ENCODE results near the gene ANKEF1. TPM values are rescaled to one million over a fixed set of nuclear protein-coding genes. Genes with fewer than 3 reads are reported as not detected.

The ANKEF1 gene
- total RNA-seq, 1 experiment from 2014 or later, result 8.3 TPM

- DNase-seq, result no peak
- Histone ChIP-seq H4K8ac (replicated peaks; ENCODE audit: insufficient read length, low read depth, low read length) (no peak overlapping the region), H3T11ph (ENCODE audit: low read length) (no peak overlapping the region), H2BK12ac (ENCODE audit: insufficient read length, low read depth, low read length) (no peak overlapping the region), H3K4me2 (ENCODE audit: insufficient read depth, insufficient read length, low read length) (no peak overlapping the region), H2BK120ac (ENCODE audit: low read depth, low read length, poor library complexity, severe bottlenecking) (no peak overlapping the region), H3K27me3 (ENCODE audit: insufficient read depth, low read length) (no peaks in the 10 kb centered on the region), H4K20me1 (ENCODE audit: control insufficient read depth, insufficient read depth, insufficient read length) (no peaks in the 10 kb centered on the region), H4K5ac (ENCODE audit: insufficient read length, low read depth, low read length) (no peak overlapping the region), H3K9ac (ENCODE audit: extremely low read depth, insufficient read length, low read length) (no peak overlapping the region), H3K18ac (ENCODE audit: insufficient read length, low read depth, low read length) (no peak overlapping the region), H3K79me2 (ENCODE audit: insufficient read depth, low read length) (no peaks in the 10 kb centered on the region), H3K23ac (ENCODE audit: insufficient read length, low read depth, low read length) (no peak overlapping the region), H3K56ac (ENCODE audit: insufficient read length, low read depth, low read length) (no peak overlapping the region), H3K9me3 (ENCODE audit: control insufficient read depth, low read depth, low read length) (no peaks in the 10 kb centered on the region), H2AK5ac (ENCODE audit: insufficient read length, low read length) (no peak overlapping the region), H3K4me1 (ENCODE audit: insufficient read depth, low read length) (no peaks in the 10 kb centered on the region), H3K14ac (ENCODE audit: insufficient read depth, low read length) (no peak overlapping the region), H3K79me1 (ENCODE audit: insufficient read depth, low read depth, low read length, poor library complexity, severe bottlenecking) (no peaks in the 10 kb centered on the region), H4K91ac (ENCODE audit: insufficient read length, low read depth, low read length) (no peak overlapping the region), H2BK15ac (ENCODE audit: low read depth, low read length) (no peak overlapping the region), H3K4ac (ENCODE audit: low read depth, low read length) (no peak overlapping the region), H3K23me2 (ENCODE audit: insufficient read length, low read depth, low read length, poor library complexity, severe bottlenecking) (no peaks in the 10 kb centered on the region), H3K27ac (ENCODE audit: insufficient read length, low read depth, low read length) (no peak overlapping the region), H2BK5ac (ENCODE audit: insufficient read length, low read length) (no peak overlapping the region), H2AFZ (ENCODE audit: low read length) (no peak overlapping the region), H2BK20ac (ENCODE audit: low read depth, low read length, poor library complexity, severe bottlenecking) (no peak overlapping the region)
- Mint-ChIP-seq H3K27ac (no peak overlapping the region), H3K9me3 (no peaks in the 10 kb centered on the region; a peak in 1 of 5 replicates), H3K27me3 (ENCODE audit: low read depth) (no peaks in the 10 kb centered on the region; the same call in 1 of the 2 replicates), H3K4me1 (no peaks in the 10 kb centered on the region), H3K36me3 (ENCODE audit: insufficient read depth in 1 of 3, low read depth in 3 of 3) (no peaks in the 10 kb centered on the region), H3K4me3 (no peak overlapping the region)
- WGBS (ENCODE audit: extremely low coverage, insufficient read length, low lambda C conversion rate), result no CpG with 5 or more reads among the region's 2 CpGs
- no peak for TF ChIP-seq CTCF (conservative IDR thresholded peaks at IDR 0.05)
Measured at GRCh38 chr20:10077886-10078285, 43.1 kb downstream of the ANKEF1 start.

Measured in H9 (cell line).